ENCODE results near the gene TFDP1.

DNA sequence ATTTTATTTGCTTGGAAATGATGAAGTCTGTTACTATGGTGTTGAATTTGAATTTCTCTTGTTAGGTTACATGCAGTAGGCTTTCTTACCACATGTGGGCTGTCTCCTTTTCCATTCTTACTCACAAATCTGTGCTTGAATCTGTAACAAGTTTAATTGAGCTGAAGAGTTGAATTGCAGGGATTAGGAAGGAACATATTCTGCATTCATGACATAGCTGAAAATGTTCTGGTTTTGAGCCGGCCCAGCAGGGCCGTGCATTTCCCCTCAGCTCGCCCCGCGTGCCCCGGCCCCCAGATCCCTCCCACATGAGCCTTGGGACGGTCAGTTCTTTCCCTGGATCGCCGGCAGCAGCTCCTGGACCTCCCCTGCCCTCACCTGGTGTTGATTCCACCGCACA lies 28.1 kb downstream of the TFDP1 start:
- TF ChIP-seq CTCF (IDR thresholded peaks at IDR 0.05) (no peak), POLR2A (IDR thresholded peaks at IDR 0.05) (no peak)

Data from right lobe of liver (tissue), 4 donors.